Left lobe of liver (tissue), 2 donors: ENCODE results near the gene TTI1. TPM values are rescaled to one million over a fixed set of nuclear protein-coding genes. Genes with fewer than 3 reads are reported as not detected.
A peak's percentile ranks its signal among the peaks of the same experiment; 100 is the strongest.

Experiments used
- ATAC-seq: fragments of 200-7000 bp; cut with Tn5 transposase; one replicate; pipeline ENCODE4 v1.9.1; 2020; ENCODE audit warnings: mild to moderate bottlenecking, moderate library complexity
- DNase-seq: peaks from one replicate; pipeline ENCODE4 v3.0.0-alpha.2; 2020; ENCODE audit warnings: low spot score
- total RNA-seq: library from RNA; stranded (reverse); gene quantifications from one replicate; pipeline ENCODE4 v1.2.1, GENCODE V29; 2021
- donor health status: DM: no; HTN: no; CAD: no; lungs with moderate emphysema.
- donor health status: DM: no; HTN: yes; CAD: no.

Gene TTI1
- total RNA-seq, 1 donor from 2014 or later: 10.3 TPM

GRCh38 chr20:38055294-38055693 lies 22.0 kb upstream of the TTI1 start:
- no peak for DNase-seq
- no peak for ATAC-seq

- DNase-seq (no peak), ATAC-seq (no peak)
Measured at GRCh38 chr20:38054647-38055046, 21.4 kb upstream of the TTI1 start.

- peak; percentile 63 for ATAC-seq
- DNase-seq: no peak
Measured at GRCh38 chr20:38052870-38053269, 19.6 kb upstream of the TTI1 start.

GRCh38 chr20:38050686-38051085 lies 17.4 kb upstream of the TTI1 start:
- ATAC-seq (no peak), DNase-seq (no peak)

GRCh38 chr20:38049800-38050199 lies 16.5 kb upstream of the TTI1 start:
- no peak for DNase-seq
- ATAC-seq: no peak

GRCh38 chr20:38046572-38046971 lies 13.3 kb upstream of the TTI1 start:
- no peak for ATAC-seq
- DNase-seq: no peak

- ATAC-seq: no peak
- DNase-seq: no peak
Measured at GRCh38 chr20:38044685-38045084, 11.4 kb upstream of the TTI1 start.

GRCh38 chr20:38043512-38044300 lies 10.4 kb upstream of the TTI1 start:
- no peak for ATAC-seq
- DNase-seq: no peak

- DNase-seq (no peak), ATAC-seq (no peak)
Measured at GRCh38 chr20:38040276-38040675, 7.0 kb upstream of the TTI1 start.

GRCh38 chr20:38036366-38036765 lies 3.1 kb upstream of the TTI1 start:
- ATAC-seq (no peak), DNase-seq (no peak)

- ATAC-seq: no peak
- DNase-seq: no peak
Measured at GRCh38 chr20:38034961-38035360, 1.7 kb upstream of the TTI1 start.

GRCh38 chr20:38034108-38034649 lies 923 bp upstream of the TTI1 start:
- ATAC-seq (peak; percentile 21), DNase-seq (no peak)

GRCh38 chr20:38032585-38033329 lies 499 bp downstream of the TTI1 start:
- ATAC-seq (peak; percentile 54), DNase-seq (no peak)

- ATAC-seq (no peak), DNase-seq (no peak)
Measured at GRCh38 chr20:38031957-38032356, 1.3 kb downstream of the TTI1 start.

- no peak for DNase-seq
- no peak for ATAC-seq
Measured at GRCh38 chr20:38029453-38029852, 3.8 kb downstream of the TTI1 start.

- ATAC-seq: no peak
Measured at GRCh38 chr20:38024496-38024895, 8.8 kb downstream of the TTI1 start.

GRCh38 chr20:38023181-38024001 lies 9.9 kb downstream of the TTI1 start:
- DNase-seq: no peak
- peak; percentile 60 for ATAC-seq

More at GRCh38 chr20:38024496-38024895, 8.8 kb downstream of the TTI1 start:
- DNase-seq: no peak

- DNase-seq (no peak), ATAC-seq (no peak)
Measured at GRCh38 chr20:38021087-38021772, 12.0 kb downstream of the TTI1 start.

GRCh38 chr20:38018385-38018784 lies 14.9 kb downstream of the TTI1 start:
- DNase-seq: no peak
- ATAC-seq: no peak

GRCh38 chr20:38017959-38018358 lies 15.3 kb downstream of the TTI1 start:
- ATAC-seq (no peak), DNase-seq (no peak)

- no peak for ATAC-seq
- DNase-seq: no peak
Measured at GRCh38 chr20:38013887-38014286, 19.4 kb downstream of the TTI1 start.
